CD14-positive monocyte (primary cell): ENCODE measurements around the gene SHB. TPM values are rescaled to one million over a fixed set of nuclear protein-coding genes. Genes with fewer than 3 reads are reported as not detected.

Experiments used
- DNase-seq, 3 donors: peaks; one replicate each; pipeline ENCODE4 v3.0.0-alpha.2; 2011 to 2022
- H2AFZ ChIP-seq: 2 replicates; pipeline ENCODE4 v1.6.0; 2012; ENCODE audit warnings: mild to moderate bottlenecking, low read depth, low read length, inconsistent platforms; ENCODE audit not compliant: insufficient read depth, poor library complexity, severe bottlenecking
- H3K27ac ChIP-seq, 2 donors: 1 replicate in 1 of 2; 2 replicates in 1 of 2; pipeline ENCODE4 v1.5.1; 2012 to 2013; ENCODE audit warnings: low read length in 2 of 2, control low read depth in 1 of 2, inconsistent platforms in 1 of 2, low read depth in 1 of 2, mild to moderate bottlenecking in 1 of 2
- H3K27me3 ChIP-seq, 2 donors: one replicate each; pipeline versions ENCODE4 v1.6.0 to v1.6.1; 2011 to 2013; ENCODE audit warnings: low read length in 2 of 2; ENCODE audit not compliant: control insufficient read depth in 2 of 2, insufficient read depth in 2 of 2
- H3K36me3 ChIP-seq, 2 donors: replicated peaks in 1 of 2; 1 replicate in 1 of 2; 2 replicates in 1 of 2; pipeline versions ENCODE4 v1.5.1 to v1.6.1; 2012 to 2013; ENCODE audit warnings: low read length in 2 of 2, control low read depth in 1 of 2, inconsistent platforms in 1 of 2, mild to moderate bottlenecking in 1 of 2; ENCODE audit not compliant: insufficient read depth in 2 of 2, control insufficient read depth in 1 of 2
- H3K4me1 ChIP-seq, 2 donors: 1 replicate in 1 of 2; 2 replicates in 1 of 2; pipeline versions ENCODE4 v1.5.1 to v1.6.1; 2012 to 2013; ENCODE audit warnings: low read length in 2 of 2, control low read depth in 1 of 2, inconsistent platforms in 1 of 2, mild to moderate bottlenecking in 1 of 2, moderate library complexity in 1 of 2; ENCODE audit not compliant: insufficient read depth in 2 of 2, control insufficient read depth in 1 of 2
- H3K4me2 ChIP-seq: replicated peaks from 2 replicates; pipeline ENCODE3; 2012; ENCODE audit warnings: low read length, moderate library complexity, mild to moderate bottlenecking; ENCODE audit not compliant: poor library complexity, severe bottlenecking; ENCODE audit errors: extremely low read depth
- H3K4me3 ChIP-seq, 3 experiments: fragments of 200-600 bp in 1 of 3; sonication (generic) in 1 of 3; replicated peaks in 1 of 3; 1 replicate in 2 of 3; 2 replicates in 1 of 3; pipeline ENCODE4 v1.5.1; 2011 to 2013; ENCODE audit warnings: low read length in 3 of 3, mild to moderate bottlenecking in 3 of 3, control low read depth in 2 of 3, low read depth in 2 of 3, inconsistent platforms in 1 of 3, moderate library complexity in 1 of 3
- H3K79me2 ChIP-seq: 2 replicates; pipeline ENCODE4 v1.6.0; 2012; ENCODE audit warnings: mild to moderate bottlenecking, control low read depth, inconsistent platforms, low read length, moderate library complexity; ENCODE audit not compliant: insufficient read depth
- H3K9ac ChIP-seq: 2 replicates; pipeline ENCODE4 v1.6.0; 2017; ENCODE audit warnings: low read length, mild to moderate bottlenecking; ENCODE audit not compliant: insufficient read depth, poor library complexity, severe bottlenecking
- H3K9me3 ChIP-seq, 2 donors: replicated peaks in 1 of 2; 1 replicate in 1 of 2; 2 replicates in 1 of 2; pipeline versions ENCODE4 v1.5.1 to v1.6.1; 2012 to 2013; ENCODE audit warnings: low read length in 2 of 2, control low read depth in 1 of 2; ENCODE audit not compliant: control insufficient read depth in 1 of 2, insufficient read depth in 1 of 2
- H4K20me1 ChIP-seq: 2 replicates; pipeline ENCODE4 v1.6.0; 2012; ENCODE audit warnings: mild to moderate bottlenecking, low read length, control low read depth, moderate library complexity; ENCODE audit not compliant: insufficient read depth
- H3K27ac Mint-ChIP-seq, 7 donors: one replicate each; pipeline ENCODE4 v1.8.0; 2020; ENCODE audit warnings: mild to moderate bottlenecking in 7 of 7, mixed read lengths in 7 of 7, moderate library complexity in 6 of 7, inconsistent platforms in 2 of 7
- H3K27me3 Mint-ChIP-seq, 3 donors: one replicate each; pipeline ENCODE4 v1.8.0; 2021 to 2022; ENCODE audit warnings: low read depth in 3 of 3, mild to moderate bottlenecking in 3 of 3, mixed read lengths in 3 of 3, moderate library complexity in 3 of 3, inconsistent platforms in 1 of 3
- H3K36me3 Mint-ChIP-seq, 2 donors: one replicate each; pipeline ENCODE4 v1.8.0; 2020; ENCODE audit warnings: mixed read lengths in 2 of 2, inconsistent platforms in 1 of 2, mild to moderate bottlenecking in 1 of 2
- H3K4me1 Mint-ChIP-seq: one replicate; pipeline ENCODE4 v1.8.0; 2020; ENCODE audit warnings: mild to moderate bottlenecking, mixed read lengths
- H3K4me3 Mint-ChIP-seq, 2 donors: one replicate each; pipeline ENCODE4 v1.8.0; 2020; ENCODE audit warnings: mild to moderate bottlenecking in 2 of 2, mixed read lengths in 2 of 2, moderate library complexity in 1 of 2
- H3K9me3 Mint-ChIP-seq, 7 donors: one replicate each; pipeline ENCODE4 v1.8.0; 2020 to 2022; ENCODE audit warnings: mixed read lengths in 7 of 7, mild to moderate bottlenecking in 6 of 7, moderate library complexity in 6 of 7, inconsistent platforms in 2 of 7
- CTCF ChIP-seq: fragments of 200-600 bp; IDR thresholded peaks from one replicate; pipeline ENCODE4 v1.8.0; 2022; ENCODE audit warnings: antibody characterized with exemption, mild to moderate bottlenecking
- WGBS: methylation state at CpG from one replicate; pipeline ENCODE4 v1.1.5; 2013; ENCODE audit warnings: missing lambda C conversion rate; ENCODE audit not compliant: insufficient coverage; 5-methylcytosine and 5-hydroxymethylcytosine counted together
- intact Hi-C, 2 donors: fragments of 100-400 bp; cut with micrococcal nuclease; formaldehyde crosslinking; loops; one replicate each; pipeline versions ENCODE4 v1.15.0 to v1.15.1; 2023
- polyA plus RNA-seq, 3 donors: library from polyadenylated mRNA; depleted of rRNA in 1 of 3; unstranded in 2 of 3; stranded (reverse) in 1 of 3; fragments of 300-500 nt in 2 of 3; fragments of >200 nt in 1 of 3; fragmentation: Illumina TruSeq in 2 of 3; gene quantifications; 1 replicate in 2 of 3; 2 replicates in 1 of 3; pipeline ENCODE4 v1.2.3, GENCODE V29; 2012 to 2021

Gene SHB
- polyA plus RNA-seq, 3 donors = 0.27 to 1.3 (median 0.31) TPM

GRCh38 chr9:37958154-37958553 lies 110.9 kb downstream of the SHB start:
- no peaks in the 10 kb centered on the region for H4K20me1 ChIP-seq
- peaks cover 11 to 14% of the 10 kb centered on the region in 2 donors for H3K36me3 Mint-ChIP-seq
- peaks cover 14 to 17% of the 10 kb centered on the region in 2 donors for H3K4me1 ChIP-seq
- H3K4me2 ChIP-seq = no peak overlapping the region
- H3K27me3 ChIP-seq = no peaks in the 10 kb centered on the region
- H3K79me2 ChIP-seq = no peaks in the 10 kb centered on the region
- 96% methylated on average over 7 of the region's 9 CpGs for WGBS
- no peaks in the 10 kb centered on the region for H3K9me3 ChIP-seq
- H3K4me3 Mint-ChIP-seq = no peak overlapping the region
- H3K9me3 Mint-ChIP-seq = no peaks in the 10 kb centered on the region
- TF ChIP-seq CTCF = no peak
- H2AFZ ChIP-seq = no peak overlapping the region
- no peak for DNase-seq
- H3K4me1 Mint-ChIP-seq = peaks cover 13% of the 10 kb centered on the region
- no peak overlapping the region for H3K27ac Mint-ChIP-seq
- H3K27ac ChIP-seq = no peak overlapping the region
- no peak overlapping the region for H3K9ac ChIP-seq
- H3K36me3 ChIP-seq = peaks cover 0 to 6% of the 10 kb centered on the region in 2 donors
- H3K27me3 Mint-ChIP-seq = peaks cover 0 to 5% (median 2%) of the 10 kb centered on the region in 3 donors
- H3K4me3 ChIP-seq = no peak overlapping the region
- intact Hi-C loops = no loop called here

- no peaks in the 10 kb centered on the region for H3K9me3 ChIP-seq
- 100% methylated on average over 1 of the region's 2 CpGs for WGBS
- H3K9ac ChIP-seq = no peak overlapping the region
- no peak overlapping the region for H3K4me2 ChIP-seq
- no peak overlapping the region for H3K27ac ChIP-seq
- Mint-ChIP-seq H3K4me3 (no peak overlapping the region), H3K27me3 (peaks cover 0 to 5% (median 2%) of the 10 kb centered on the region in 3 donors), H3K27ac (no peak overlapping the region), H3K36me3 (peaks cover 12 to 16% of the 10 kb centered on the region in 2 donors), H3K9me3 (no peaks in the 10 kb centered on the region), H3K4me1 (peaks cover 13% of the 10 kb centered on the region)
- DNase-seq = no peak
- TF ChIP-seq CTCF = no peak
- no peaks in the 10 kb centered on the region for H4K20me1 ChIP-seq
- no peaks in the 10 kb centered on the region for H3K27me3 ChIP-seq
- no peak overlapping the region for H2AFZ ChIP-seq
- H3K79me2 ChIP-seq = no peaks in the 10 kb centered on the region
- no peak overlapping the region for H3K4me3 ChIP-seq
- H3K4me1 ChIP-seq = peaks cover 14 to 17% of the 10 kb centered on the region in 2 donors
- peaks cover 0 to 6% of the 10 kb centered on the region in 2 donors for H3K36me3 ChIP-seq
- intact Hi-C loops = no loop called here
Measured at GRCh38 chr9:37957664-37957953, 111.4 kb downstream of the SHB start.
